Fibroblast of the aortic adventitia (primary cell): Measurements from ENCODE around the gene CAMKK2. TPM values are rescaled to one million over a fixed set of nuclear protein-coding genes. Genes with fewer than 3 reads are reported as not detected.

ENCODE experiments used
- DNase-seq: peaks from one replicate; pipeline ENCODE4 v3.0.0-alpha.2; 2010; ENCODE audit warnings: low read depth
- H3K4me3 ChIP-seq: 2 replicates; pipeline ENCODE4 v1.5.1; 2011; ENCODE audit warnings: low read depth, mild to moderate bottlenecking, control low read depth, low read length, moderate library complexity
- total RNA-seq: library from RNA; depleted of rRNA; stranded (reverse); fragments of >200 nt; gene quantifications from 2 replicates; pipeline ENCODE4 v1.2.3, GENCODE V29; 2012; ENCODE audit warnings: low replicate concordance
- TF ChIP-seq, protein P1 (sequence below): IDR thresholded peaks from 2 replicates; pipeline ENCODE4 v1.5.1; 2011; ENCODE audit warnings: mild to moderate bottlenecking, low read length, control low read depth, inconsistent platforms; ENCODE audit not compliant: insufficient read depth

CAMKK2 gene
- total RNA-seq, 1 donor: 23.8 TPM

DNA sequence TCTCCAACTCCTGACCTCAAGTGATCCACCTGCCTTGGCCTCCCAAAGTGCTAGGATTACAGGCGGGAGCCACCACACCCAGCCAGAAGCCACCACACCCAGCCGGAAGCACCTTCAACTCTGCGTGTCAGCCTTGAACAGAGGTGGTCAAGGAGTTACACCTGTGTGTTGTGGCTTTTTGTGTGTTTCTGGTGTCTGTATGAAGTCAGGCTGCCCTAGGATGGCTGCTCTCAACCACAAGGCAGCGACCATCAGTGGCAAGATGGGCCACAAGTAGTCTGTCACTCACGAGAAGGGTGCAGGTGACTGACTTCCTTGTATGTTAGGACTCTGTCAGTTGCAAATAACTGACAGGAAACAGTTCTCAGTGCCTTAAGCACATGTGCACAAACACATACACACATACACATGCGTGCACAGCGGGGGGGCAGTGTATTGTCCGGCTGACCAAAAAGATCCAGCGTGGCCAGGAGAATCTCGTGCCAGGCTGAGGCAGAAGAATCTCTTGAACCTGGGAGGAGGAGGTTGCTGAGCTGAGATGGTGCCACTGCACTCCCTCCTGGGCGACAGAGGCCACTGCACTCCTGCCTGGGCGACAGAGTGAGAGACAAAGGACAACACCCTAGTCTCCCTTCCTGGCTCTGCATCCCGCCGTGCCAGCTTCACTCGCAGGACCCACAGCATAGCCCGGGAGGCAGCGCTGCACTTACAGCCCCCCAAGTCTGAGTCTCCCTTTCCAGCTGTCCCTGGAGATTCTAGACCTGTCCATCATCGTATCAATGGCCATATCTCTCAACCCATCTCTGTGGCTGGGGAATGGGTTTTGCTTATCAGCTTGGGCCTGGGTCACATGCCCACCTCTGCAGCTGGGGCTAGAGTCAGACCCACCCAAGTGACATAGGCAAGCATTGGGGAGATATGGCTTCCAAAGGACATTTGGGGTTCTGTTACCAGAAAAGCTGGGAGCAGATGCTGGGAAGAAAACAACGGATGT lies 72.9 kb downstream of the CAMKK2 start:
- DNase-seq: no peak
- H3K4me3 ChIP-seq: no peak overlapping the region
- TF ChIP-seq, protein P1, sequence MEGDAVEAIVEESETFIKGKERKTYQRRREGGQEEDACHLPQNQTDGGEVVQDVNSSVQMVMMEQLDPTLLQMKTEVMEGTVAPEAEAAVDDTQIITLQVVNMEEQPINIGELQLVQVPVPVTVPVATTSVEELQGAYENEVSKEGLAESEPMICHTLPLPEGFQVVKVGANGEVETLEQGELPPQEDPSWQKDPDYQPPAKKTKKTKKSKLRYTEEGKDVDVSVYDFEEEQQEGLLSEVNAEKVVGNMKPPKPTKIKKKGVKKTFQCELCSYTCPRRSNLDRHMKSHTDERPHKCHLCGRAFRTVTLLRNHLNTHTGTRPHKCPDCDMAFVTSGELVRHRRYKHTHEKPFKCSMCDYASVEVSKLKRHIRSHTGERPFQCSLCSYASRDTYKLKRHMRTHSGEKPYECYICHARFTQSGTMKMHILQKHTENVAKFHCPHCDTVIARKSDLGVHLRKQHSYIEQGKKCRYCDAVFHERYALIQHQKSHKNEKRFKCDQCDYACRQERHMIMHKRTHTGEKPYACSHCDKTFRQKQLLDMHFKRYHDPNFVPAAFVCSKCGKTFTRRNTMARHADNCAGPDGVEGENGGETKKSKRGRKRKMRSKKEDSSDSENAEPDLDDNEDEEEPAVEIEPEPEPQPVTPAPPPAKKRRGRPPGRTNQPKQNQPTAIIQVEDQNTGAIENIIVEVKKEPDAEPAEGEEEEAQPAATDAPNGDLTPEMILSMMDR: peak; percentile 7

DNA sequence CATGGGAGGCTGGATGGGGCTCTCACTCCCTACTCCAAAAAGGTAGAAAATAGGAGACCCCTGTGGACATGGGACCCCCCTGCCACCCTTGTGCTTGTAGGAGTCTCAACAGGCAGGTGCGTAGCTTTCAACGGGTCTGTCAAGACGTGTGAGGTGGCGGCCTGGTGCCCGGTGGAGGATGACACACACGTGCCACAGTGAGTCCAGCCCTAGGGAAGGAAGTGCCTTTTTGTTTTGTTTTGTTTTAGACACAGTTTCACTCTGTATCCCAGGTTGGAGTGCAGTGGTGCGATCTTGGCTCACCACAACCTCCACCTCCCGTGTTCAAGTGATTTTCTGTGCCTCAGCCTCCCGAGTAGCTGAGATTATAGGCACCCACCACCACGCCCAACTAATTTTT lies 73.7 kb downstream of the CAMKK2 start:
- TF ChIP-seq, protein P1: no peak
- no peak overlapping the region for H3K4me3 ChIP-seq
- no peak for DNase-seq

DNA sequence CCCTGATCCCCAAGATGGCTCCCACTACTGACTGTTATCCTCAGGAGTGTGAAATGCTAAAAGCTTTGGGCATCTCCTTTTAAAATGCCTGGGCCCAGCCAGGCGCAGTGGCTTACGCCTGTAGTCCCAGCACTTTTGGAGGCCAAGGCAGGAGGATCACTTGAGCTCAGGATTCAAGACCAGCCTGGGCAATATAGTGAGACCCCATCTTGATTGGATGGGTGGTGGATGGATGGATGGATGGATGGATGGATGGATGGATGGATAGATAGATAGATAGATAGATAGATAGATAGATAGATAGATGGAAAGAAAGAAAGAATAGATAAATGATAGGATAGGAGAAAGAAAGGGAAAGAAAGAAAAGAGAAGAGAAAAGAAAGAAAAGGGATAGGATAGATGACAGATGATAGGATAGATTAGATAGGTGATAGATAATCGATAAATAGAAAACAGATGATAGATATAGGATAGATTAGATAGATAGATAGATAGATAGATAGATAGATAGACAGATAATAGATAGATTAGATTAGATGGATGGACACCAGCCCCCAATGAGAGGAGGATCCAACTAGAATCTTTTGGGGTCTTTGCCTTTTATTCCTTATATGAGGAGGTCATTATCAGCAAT lies 77.0 kb downstream of the CAMKK2 start:
- H3K4me3 ChIP-seq: no peak overlapping the region
- no peak for DNase-seq
- TF ChIP-seq, protein P1: no peak

DNA sequence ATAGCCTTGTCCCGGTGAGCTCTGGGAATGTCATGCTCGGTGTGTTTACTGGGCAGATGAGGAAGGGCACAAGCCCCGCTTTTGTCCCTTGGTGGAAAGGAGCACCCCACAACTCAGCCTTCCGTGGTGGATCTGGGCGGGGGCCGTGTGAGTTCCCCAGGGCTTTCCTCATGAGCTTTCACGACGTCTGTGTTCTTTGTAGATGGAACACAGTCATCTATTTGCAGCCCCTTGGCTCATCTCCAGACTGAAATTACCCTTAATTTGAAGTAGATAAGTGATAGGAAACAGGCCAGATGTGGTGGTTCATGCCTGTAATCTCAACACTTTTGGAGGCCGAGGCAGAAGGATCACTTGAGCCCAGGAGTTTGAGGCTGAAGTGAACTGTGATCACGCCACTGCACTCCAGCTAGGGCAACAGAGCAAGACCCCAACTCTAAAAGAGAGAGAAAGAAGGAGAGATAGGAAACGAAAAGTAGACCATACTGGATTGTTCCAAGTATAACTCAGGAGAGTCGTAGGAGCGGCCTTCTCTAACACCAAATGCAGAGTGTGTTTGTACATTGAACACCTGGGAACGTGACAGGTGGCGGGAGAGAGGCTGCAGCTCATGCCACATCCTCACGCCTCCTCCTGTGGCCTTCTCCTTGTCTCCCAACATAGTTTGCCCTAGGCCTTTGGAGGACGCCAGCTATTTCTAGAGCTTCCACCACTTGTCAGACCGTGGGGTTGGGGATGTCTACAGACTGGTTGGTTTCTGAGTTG lies 77.7 kb downstream of the CAMKK2 start:
- no peak overlapping the region for H3K4me3 ChIP-seq
- TF ChIP-seq, protein P1: no peak
- no peak for DNase-seq

DNA sequence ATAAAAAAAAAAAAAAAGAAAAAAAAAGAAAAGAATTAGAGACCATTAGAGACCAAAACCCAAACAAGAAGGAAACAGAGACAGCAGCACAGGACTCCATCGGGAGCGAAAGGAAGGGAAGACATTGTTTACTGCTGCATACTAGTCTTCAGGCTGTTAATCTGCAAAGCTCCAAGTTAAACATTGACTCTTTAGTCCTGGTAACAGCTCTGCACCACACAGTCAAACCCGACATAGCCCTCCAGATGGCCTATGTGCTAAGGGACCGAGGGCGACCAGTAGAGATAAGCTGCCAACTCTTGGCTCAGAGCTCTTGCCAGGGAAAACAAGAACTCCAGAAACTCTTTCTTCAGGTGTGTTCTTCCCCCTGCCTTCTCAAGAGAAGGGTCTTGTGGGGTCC lies 78.7 kb downstream of the CAMKK2 start:
- no peak for DNase-seq
- TF ChIP-seq, protein P1: no peak
- H3K4me3 ChIP-seq: no peak overlapping the region

DNA sequence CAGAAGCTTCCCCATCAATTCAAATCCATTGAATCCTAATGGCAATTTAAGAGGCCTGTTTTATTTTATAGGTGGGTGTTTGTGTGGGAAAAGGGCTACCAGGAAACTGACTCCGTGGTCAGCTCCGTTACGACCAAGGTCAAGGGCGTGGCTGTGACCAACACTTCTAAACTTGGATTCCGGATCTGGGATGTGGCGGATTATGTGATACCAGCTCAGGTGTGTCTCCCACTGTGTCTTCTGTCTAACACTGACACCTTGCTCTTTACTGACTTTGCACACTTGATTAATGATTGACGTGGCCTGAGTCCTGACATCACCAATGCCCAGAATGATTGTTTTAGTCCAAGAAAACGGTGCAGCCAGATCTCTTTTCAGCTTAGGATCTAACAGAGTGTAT lies 79.4 kb downstream of the CAMKK2 start:
- TF ChIP-seq, protein P1: no peak
- no peak for DNase-seq

More for the DNA sequence above, 79.4 kb downstream of the CAMKK2 start:
- H3K4me3 ChIP-seq: no peak overlapping the region
